Stimulated activated CD8-positive, alpha-beta memory T cell treated with anti-CD3 and anti-CD28 coated beads, Interleukin-12 subunit alpha, Interleukin-12 subunit beta, amount 100 ng/mL, for 4 hours (primary cell): ENCODE measurements around the gene UMAD1.
"Not testable (repeated sequence)": the region's sequence is repeated elsewhere in the genome, so short reads cannot be mapped to it uniquely, and the experiment has no call there.

Source experiments
- DNase-seq: peaks from one replicate; pipeline ENCODE4 v3.0.0-alpha.2; 2020; ENCODE audit warnings: low read depth

The UMAD1 gene

DNA sequence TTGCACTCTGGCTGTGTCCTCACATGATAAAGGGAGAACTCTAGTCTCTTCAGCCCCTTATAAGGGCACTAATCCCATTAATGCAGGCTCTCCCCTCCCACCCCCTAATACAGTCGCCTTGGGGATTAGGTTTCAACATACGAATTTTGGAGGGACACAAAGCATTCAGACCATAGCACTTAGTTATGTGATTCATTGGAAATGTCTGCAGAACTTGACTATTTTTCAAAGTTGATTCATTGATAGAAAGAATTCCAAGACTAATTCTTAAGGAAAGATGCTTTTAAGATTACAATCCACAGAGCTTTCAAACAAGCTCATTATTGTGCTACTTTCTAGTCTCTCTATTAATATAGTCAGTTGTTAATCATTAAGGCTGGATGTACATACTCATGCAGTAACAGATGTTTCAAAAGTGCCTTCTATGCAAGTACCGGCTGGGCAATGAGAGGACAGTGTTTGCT is 163.2 kb downstream of the UMAD1 start:
- no peak for DNase-seq

- DNase-seq = not testable (repeated sequence)
Observed at GRCh38 chr7:7804822-7805221, 164.3 kb downstream of the UMAD1 start.

GRCh38 chr7:7805511-7806153 is 165.1 kb downstream of the UMAD1 start:
- DNase-seq = no peak

GRCh38 chr7:7808156-7808555 is 167.6 kb downstream of the UMAD1 start:
- DNase-seq = no peak

- no peak for DNase-seq
Observed at GRCh38 chr7:7808626-7809025, 168.1 kb downstream of the UMAD1 start.

DNA sequence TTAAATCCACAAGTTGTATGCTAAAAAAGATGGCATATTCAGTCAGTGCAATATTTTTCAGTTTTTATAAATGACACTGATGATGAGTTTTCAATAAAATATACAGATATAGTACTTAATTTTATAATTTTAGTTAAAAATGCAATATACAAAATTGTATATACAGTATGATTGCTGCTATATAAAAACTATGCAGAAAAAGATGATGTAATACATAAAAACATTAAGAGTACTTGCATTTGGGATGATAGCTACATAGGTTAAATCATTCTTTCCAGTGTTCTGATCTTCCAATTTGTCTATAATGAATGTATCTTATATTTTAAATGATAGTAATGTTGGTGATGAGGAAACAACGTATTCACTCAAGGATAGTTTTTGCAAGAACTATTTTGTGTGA is 169.8 kb downstream of the UMAD1 start:
- no peak for DNase-seq

DNA sequence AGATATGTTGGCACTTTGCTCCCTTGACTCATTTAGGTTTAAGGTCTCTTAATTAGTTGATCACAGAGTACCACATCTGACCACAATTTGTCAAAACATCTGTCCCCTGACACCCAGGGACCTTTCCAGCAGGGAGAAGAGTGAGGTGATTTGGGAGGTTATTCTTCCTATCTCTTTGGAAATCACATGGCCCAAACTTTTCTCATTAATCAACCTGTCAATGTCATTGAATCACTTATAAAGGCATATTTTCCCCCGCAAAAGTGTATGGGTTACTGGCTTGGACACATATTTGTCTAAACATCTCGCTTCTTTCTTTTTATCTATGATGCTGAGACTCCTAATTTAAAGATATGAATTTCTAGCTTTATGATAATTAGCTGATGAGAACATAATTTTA is 170.3 kb downstream of the UMAD1 start:
- no peak for DNase-seq

- DNase-seq = no peak
Observed at GRCh38 chr7:7812112-7812511, 171.6 kb downstream of the UMAD1 start.

DNA sequence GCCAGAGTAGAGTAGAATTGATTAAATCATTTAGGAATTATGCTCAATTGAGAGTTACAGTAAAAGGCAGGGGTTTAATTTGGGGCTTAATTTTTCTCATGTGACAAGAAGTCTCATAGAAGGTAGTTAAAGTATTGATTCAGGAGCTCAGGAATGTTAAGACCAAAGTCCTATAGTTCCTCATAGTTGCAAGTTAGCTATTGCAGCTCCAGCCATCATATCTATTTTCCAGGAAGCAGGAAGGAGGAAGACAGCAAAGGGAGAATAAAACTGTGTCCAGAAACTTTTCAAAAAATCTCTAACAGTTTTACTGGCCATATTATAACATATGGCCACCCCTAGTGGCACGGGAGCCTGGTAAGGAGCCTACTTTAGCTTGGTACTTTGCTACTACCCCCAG is 174.8 kb downstream of the UMAD1 start:
- DNase-seq = no peak

DNA sequence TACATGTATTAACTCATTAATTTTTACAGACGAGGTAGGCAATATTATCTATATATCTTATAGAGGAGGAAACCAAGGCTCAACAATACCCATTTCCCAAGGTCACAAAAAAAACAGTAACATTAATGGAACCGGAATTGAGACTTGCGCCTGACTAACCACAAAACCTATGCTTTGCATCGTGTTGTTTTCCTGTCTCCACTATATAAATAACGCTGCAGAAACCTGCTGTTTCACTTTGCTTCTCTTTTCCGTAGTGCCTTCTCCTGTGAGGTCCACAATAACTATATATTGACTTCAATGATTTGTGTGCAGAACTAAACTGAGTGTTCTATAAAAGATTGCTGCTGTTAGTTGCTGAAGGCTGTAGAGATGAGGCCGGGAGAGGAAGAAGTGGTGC is 175.5 kb downstream of the UMAD1 start:
- no peak for DNase-seq

- DNase-seq = no peak
Observed at GRCh38 chr7:7816816-7817536, 176.4 kb downstream of the UMAD1 start.

GRCh38 chr7:7817748-7818147 is 177.2 kb downstream of the UMAD1 start:
- DNase-seq = no peak

DNA sequence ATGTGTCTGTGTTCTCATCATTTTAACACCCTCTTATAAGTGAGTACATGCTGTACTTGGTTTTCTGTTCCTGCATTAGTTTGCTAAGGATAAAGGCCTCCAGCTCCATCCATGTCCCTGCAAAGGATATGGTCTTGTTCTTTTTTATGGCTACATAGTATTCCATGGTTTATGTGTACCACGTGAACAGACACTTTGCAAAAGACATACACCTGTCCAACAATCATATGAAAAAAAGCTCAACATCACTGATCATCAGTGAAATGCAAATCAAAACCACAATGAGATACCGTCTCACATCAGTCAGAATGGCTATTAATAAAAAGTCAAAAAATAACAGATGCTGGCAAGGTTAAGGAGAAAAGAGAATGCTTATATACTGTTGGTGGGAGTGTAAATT is 177.6 kb downstream of the UMAD1 start:
- not testable (repeated sequence) for DNase-seq

DNA sequence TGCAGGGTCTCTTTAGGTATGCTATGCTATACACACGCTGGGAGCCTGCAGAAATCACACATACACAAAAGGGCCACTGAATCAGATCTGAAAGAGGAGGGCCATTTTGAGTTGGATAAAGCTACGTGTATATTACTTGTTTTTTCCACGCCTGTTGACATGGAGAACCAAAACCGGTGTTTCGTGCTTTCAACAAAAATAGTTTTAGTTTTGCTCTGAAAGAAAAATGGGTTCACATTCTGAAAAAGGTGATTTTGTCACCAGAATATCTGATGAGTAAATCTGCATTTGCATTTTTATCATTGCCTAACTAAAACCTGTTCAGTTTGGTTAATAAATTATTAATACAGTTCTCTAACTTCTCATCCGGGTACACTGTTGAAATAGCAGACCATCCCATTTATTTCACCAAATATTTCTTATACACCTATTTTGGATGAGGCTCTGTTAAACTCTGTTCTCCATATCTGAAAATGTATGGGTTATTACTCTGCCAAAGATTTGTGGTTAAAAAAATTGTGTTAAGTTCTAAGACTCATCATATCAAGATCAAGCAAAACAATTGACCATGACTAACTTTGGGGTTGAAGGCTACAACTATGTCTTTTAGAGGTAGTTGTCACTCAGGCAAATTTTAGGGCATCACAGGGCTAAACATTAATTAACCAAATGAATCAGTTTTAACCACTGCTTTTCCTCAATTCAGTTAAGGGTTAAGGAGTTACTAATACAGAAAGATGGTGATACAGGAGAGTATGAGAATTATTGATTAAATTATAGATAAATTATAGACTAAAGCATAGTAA is 179.1 kb downstream of the UMAD1 start:
- no peak for DNase-seq

DNA sequence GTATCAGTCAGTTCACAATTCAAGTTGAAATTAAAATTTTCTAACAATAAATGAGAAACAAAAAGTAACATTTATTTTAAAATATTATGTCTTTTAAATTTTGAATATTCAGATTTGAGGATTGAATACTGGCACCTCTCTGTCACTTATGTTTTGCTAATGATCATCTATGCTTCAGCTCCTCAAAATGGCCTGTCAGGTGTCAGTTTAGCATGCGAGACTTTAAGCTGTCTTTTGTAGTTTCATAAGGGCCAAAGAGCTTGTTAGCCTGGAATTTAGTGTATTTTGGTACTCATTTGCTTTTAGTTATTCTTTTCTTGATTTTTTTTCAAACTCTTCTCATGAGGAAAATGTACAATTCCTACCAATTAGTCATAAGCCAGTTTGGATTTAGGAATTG is 179.9 kb downstream of the UMAD1 start:
- no peak for DNase-seq

DNA sequence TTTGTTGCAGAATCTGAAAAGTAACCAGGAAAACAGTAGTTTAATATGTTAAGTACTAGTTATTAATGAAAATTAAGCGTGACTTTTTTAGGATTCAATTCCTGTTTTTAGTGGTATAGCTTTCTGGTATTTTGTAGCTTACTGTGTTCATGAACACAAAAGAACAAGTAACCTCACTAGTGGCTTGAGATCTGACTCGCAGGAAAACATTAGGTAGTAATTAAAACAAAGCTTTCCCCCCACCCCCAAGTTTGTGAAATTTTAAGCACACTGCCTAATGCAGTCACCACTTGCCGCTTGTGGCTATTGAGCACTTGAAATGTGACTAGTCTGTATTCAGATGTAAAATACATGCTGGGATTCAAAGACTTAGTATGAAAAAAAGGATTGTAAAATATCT is 180.4 kb downstream of the UMAD1 start:
- no peak for DNase-seq

- DNase-seq = no peak
Observed at GRCh38 chr7:7821517-7821916, 181.0 kb downstream of the UMAD1 start.

DNA sequence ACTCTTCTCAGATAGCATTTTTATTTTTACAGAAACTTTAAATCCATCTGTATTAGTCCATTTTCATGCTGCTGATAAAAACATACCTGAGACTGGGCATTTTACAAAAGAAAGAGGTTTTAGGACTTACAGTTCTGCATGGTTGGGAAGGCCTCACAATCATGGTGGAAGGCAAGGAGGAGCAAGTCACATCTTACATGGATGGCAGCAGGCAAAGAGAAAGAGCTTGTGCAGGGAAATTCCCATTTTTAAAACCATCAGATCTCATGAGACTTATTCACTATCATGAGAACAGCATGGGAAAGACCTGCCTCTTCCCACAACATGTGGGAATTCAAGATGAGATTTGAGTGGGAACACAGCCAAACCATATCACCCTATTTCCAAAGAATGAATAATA is 184.7 kb downstream of the UMAD1 start:
- DNase-seq = not testable (repeated sequence)

- DNase-seq = no peak
Observed at GRCh38 chr7:7829667-7830066, 189.1 kb downstream of the UMAD1 start.

DNA sequence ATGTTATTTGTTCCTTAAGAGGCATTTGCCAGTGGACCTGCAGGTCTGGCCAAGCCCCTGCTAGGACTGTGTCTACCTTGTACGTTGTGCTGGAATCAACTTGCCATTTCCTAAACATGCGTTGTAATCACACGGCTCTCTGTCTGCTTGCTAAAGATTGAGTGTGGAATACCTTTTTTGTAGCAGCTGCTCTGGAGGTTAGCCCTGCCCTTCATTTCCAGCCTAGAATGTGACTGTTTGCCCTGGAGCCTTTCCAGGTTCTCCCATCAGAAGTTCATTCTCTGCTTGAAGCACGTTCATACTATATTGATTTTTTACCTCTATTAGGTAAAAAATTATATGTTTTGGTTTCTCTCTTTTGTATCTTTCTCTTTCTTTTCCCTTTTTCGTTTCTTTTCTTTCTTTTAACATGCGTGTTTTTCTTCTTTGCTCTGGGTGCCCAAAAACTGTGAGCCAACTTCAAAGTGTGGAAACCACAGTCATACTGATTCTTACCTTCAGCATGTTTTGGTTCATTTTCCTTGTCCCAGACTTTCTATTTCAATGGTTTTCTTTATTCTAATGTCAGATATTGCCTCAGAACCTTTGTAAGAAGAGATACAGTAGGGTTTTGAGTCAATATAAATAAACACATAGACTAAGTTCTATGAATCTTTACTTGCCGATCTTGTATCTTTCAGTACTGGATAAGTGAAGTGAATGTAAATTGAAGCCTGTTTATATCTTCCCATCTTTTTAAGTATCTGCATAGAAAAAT is 189.7 kb downstream of the UMAD1 start:
- DNase-seq = no peak

GRCh38 chr7:7832518-7832917 is 192.0 kb downstream of the UMAD1 start:
- DNase-seq = no peak

GRCh38 chr7:7834761-7835160 is 194.2 kb downstream of the UMAD1 start:
- DNase-seq = no peak
